ENCODE data around the gene LCN10. TPM values are rescaled to one million over a fixed set of nuclear protein-coding genes. Genes with fewer than 3 reads are reported as not detected.

The LCN10 gene
- total RNA-seq, 2 donors from 2014 or later: 0.11 to 3.3 TPM

DNA sequence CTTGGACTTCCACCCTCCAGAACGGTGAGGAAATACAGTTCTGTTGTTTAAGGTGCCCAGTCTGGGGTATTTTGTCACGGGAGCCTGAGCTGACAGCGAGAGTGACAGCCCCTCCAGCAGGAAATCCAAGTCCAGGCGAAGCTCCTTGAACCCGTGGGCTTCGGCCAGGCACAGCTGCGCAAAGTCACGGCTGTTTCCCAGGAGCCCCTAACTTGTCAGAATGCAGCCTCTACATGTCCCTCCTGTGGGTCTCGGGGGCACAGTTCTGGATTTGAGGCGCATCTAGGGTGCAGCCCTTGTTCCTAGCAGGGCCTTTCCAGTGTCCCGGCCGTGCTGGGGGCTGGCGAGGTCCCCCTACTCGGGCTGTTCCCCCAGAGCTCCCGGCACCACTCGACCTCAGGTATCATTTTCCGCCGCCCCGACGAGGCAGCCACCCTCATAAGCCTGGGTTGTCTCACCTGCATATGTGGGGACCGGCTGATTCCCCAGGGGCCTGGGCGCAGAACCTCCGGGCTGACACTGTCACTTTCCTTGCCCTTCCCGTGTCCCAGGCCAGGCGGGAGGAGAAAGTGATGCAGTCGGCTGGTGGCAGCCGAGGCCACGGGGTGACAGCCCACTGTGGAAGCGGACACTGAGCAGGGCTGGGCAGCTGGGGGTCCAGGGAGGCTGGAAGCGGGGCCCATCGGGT, 10.8 kb upstream of the LCN10 start:
- H3K9ac ChIP-seq (ENCODE audit: low read depth in 2 of 2, low read length in 2 of 2): no peak overlapping the region
- intact Hi-C loops (cut with DNase I): no loop called here
- H3K4me1 ChIP-seq: no peaks in the 10 kb centered on the region
- no peak for TF ChIP-seq CTCF (IDR thresholded peaks at IDR 0.05)
- H3K36me3 ChIP-seq: no peaks in the 10 kb centered on the region
- no peaks in the 10 kb centered on the region for H3K9me3 ChIP-seq
- H3K4me3 ChIP-seq: no peak overlapping the region
- H3K27ac ChIP-seq: no peak overlapping the region
- no peak for DNase-seq
- no peaks in the 10 kb centered on the region for H3K27me3 ChIP-seq

GRCh38 chr9:136751814-136752213, 9.1 kb upstream of the LCN10 start:
- no peak overlapping the region for H3K4me3 ChIP-seq
- no peaks in the 10 kb centered on the region for H3K27me3 ChIP-seq
- H3K9me3 ChIP-seq: no peaks in the 10 kb centered on the region
- H3K4me1 ChIP-seq: no peaks in the 10 kb centered on the region
- intact Hi-C loops (cut with DNase I): no loop called here
- TF ChIP-seq CTCF (IDR thresholded peaks at IDR 0.05): no peak
- H3K27ac ChIP-seq: no peak overlapping the region
- H3K36me3 ChIP-seq: no peaks in the 10 kb centered on the region
- no peak overlapping the region for H3K9ac ChIP-seq (ENCODE audit: low read depth in 2 of 2, low read length in 2 of 2)
- no peak for DNase-seq

DNA sequence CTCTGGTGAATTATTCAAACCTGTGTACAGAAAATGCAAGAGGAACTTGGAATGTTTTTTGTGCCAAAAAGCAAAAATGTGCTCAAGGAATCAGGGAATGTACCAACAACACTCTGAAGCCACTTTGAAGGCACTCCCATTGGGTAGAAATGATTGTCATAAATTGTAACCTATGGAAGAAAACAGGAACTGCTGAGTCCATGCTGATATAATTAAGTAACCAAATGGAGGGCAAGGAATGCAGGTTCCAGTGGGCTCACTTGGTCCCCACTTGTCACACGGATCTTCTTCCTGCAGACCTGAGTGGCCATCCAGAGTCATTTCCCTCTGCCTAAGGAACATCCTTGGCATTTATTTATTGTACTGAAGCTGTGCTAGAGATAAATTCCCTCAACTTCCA, 8.5 kb upstream of the LCN10 start:
- H3K9ac ChIP-seq (ENCODE audit: low read depth in 2 of 2, low read length in 2 of 2): no peak overlapping the region
- no peaks in the 10 kb centered on the region for H3K4me1 ChIP-seq
- intact Hi-C loops (cut with DNase I): no loop called here
- DNase-seq: no peak
- H3K36me3 ChIP-seq: no peaks in the 10 kb centered on the region
- no peaks in the 10 kb centered on the region for H3K27me3 ChIP-seq
- no peaks in the 10 kb centered on the region for H3K9me3 ChIP-seq
- no peak overlapping the region for H3K4me3 ChIP-seq
- no peak for TF ChIP-seq CTCF (IDR thresholded peaks at IDR 0.05)
- no peak overlapping the region for H3K27ac ChIP-seq

DNA sequence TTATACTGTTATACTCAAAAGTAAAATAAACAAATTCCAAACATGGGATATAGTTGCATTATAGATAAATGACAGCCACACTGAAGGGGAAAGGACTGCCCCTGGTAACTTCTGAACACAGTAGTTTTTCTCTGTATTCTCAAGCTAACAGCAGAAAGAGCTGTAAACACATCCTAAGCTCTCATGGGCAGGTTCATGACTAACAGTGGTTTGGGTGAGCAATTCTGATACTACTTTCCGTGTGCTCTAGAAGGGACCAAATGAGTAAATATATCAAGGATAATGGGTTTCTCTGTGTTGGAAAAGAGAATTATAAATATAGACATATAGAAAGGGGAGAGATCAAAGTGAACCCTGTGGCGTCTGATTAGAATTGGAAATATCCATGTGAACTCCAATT, 7.8 kb upstream of the LCN10 start:
- intact Hi-C loops (cut with DNase I): no loop called here
- no peaks in the 10 kb centered on the region for H3K27me3 ChIP-seq
- H3K4me1 ChIP-seq: no peaks in the 10 kb centered on the region
- H3K9ac ChIP-seq (ENCODE audit: low read depth in 2 of 2, low read length in 2 of 2): no peak overlapping the region
- no peaks in the 10 kb centered on the region for H3K9me3 ChIP-seq
- H3K27ac ChIP-seq: no peak overlapping the region
- H3K36me3 ChIP-seq: no peaks in the 10 kb centered on the region
- no peak overlapping the region for H3K4me3 ChIP-seq
- no peak for TF ChIP-seq CTCF (IDR thresholded peaks at IDR 0.05)
- no peak for DNase-seq

DNA sequence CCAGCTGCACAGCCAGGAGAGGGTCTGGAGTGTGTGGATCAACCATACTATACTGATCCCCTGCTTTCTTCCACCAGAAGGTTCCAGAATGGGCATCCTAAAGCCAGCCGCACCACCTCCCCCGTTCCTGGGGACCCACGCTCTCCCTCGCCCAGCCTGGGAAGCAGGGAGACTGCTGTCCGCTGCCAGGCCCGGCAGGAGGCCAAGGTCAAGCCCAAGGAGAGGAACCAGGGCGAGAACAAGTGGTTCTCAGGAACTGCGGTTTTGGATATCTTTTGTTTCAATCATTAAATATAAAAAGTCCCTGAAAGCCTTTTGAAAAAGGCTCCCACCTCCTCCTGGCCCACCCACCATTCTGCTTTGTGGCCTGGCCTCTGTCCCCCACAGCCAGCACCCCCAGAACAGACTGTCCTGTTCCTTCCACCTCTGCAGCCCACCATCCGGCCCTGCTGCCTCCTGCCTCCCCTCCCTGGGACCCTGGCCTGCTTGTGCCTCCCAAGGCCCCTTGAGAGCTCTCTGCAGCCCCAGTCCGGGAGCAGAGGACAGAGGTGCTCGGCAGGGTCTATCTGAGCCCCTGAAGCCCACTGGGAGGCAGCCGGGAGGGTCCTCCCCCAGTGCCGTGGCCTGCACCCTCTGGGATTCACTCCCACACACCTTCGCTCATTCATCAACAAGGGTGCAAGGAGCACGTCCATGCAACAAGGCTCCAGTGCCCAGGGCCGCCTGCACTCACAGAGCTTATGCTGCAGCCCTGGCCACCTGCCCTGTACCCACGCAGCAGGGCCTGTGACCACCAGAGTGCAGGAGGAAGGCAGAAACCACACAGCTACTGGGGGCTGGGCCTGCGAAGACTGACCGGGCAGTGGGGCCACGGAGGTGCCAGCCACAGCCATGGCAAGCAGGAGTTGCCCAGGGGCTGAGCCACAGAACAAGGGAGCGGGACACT, 6.2 kb upstream of the LCN10 start:
- Histone ChIP-seq H3K27me3 (no peaks in the 10 kb centered on the region), H3K4me3 (no peak overlapping the region), H3K27ac (no peak overlapping the region), H3K4me1 (no peaks in the 10 kb centered on the region), H3K9me3 (no peaks in the 10 kb centered on the region), H3K36me3 (no peaks in the 10 kb centered on the region), H3K9ac (ENCODE audit: low read depth in 2 of 2, low read length in 2 of 2) (no peak overlapping the region)
- intact Hi-C loops (cut with DNase I): no loop called here
- TF ChIP-seq CTCF (IDR thresholded peaks at IDR 0.05): no peak
- no peak for DNase-seq

All from colonic mucosa (tissue), 4 donors.